ENCODE data around the gene HEXB. TPM values are rescaled to one million over a fixed set of nuclear protein-coding genes. Genes with fewer than 3 reads are reported as not detected.

Gene HEXB
- total and polyA plus RNA-seq, 2 of the 8 experiments (the other 6 are each of a cell fraction or from before 2014, with no cell fraction given): 39.7 to 69.2 TPM

DNA sequence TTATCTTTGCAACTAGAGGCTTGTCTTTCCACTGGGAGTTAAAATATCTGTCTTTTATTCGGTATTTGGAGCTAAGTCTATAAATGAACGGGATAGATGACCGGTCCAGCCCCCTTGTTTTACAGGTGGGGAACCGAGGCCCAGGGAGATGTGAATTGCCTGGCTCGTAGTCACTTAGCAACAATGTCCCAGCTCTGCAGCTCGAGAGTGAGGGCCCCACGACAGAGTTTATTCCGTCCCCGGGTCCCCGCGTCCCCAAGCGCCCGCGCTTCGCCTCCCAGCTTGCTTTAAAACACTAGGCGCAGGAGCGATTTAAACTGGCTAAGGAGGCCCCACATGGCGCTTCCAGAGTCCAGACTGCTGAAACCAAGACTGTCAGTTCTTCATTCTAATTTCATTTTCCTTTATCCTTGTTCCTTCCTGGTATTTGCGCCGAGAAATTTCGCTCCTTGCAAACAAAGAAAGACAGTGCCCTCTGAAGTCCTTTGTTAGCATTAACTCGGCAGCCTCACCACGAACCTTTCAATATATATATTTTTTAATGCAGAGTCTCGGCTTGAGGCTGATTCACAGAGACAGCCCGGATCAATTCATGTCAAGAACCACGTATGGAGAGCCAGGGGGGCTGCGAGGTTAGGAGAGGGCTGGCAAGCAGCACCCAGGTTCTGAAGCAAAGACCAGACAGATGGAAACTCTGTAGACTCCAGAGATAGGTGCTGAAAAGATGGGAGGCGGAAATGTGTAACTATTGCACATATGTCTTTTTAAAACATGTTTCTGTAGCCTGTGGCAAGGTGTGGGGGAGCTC, 43.1 kb upstream of the HEXB start:
- H2BK12ac ChIP-seq (ENCODE audit: low read depth, low read length): no peak overlapping the region
- peaks cover 0 to 27% of the 10 kb centered on the region in 2 experiments; a peak in 3 of 4 replicates for H3K79me2 ChIP-seq (ENCODE audit: control insufficient read depth in 1 of 2, insufficient read depth in 2 of 2, low read length in 2 of 2)
- no peak for FAIRE-seq
- peaks cover 0 to 24% (median 10%) of the 10 kb centered on the region in 4 experiments; a peak in 6 of 7 replicates for H3K27me3 ChIP-seq (replicated peaks in 1 of 4; ENCODE audit: control insufficient read depth in 3 of 4, extremely low read depth in 1 of 4, insufficient read depth in 3 of 4, low read length in 3 of 4)
- H4K5ac ChIP-seq (ENCODE audit: insufficient read length, low read depth, low read length): no peak overlapping the region
- ChIA-PET CTCF (ENCODE audit: partially characterized antibody) (interaction anchor here (0.7 to 4.0 kb wide), 17 partner anchors 9 to 740 kb away, joined by 3 to 17 read pairs (median 4); no protein-coding TSS in a partner anchor), POLR2A (ENCODE audit: partially characterized antibody) (interaction anchor here (1.1 kb wide), 2 partner anchors 9 to 13 kb away, joined by 3 to 4 read pairs; no protein-coding TSS in a partner anchor)
- H3K4me3 ChIP-seq (ENCODE audit: extremely low read depth in 1 of 4, insufficient read depth in 2 of 4, low read depth in 3 of 4, low read length in 4 of 4): peak overlapping the region; percentile 54 to 90 (median 86)
- no peak overlapping the region for H3K18ac ChIP-seq (ENCODE audit: extremely low read depth, low read length)
- H3K56ac ChIP-seq (replicated peaks; ENCODE audit: insufficient read length, low read depth, low read length): no peak overlapping the region
- no peak overlapping the region for H3K14ac ChIP-seq (ENCODE audit: insufficient read length)
- H2BK15ac ChIP-seq (ENCODE audit: low read length): no peak overlapping the region
- H4K8ac ChIP-seq (ENCODE audit: extremely low read depth, insufficient read depth, low read length): no peak overlapping the region
- no peak overlapping the region for H4K91ac ChIP-seq (replicated peaks; ENCODE audit: insufficient read length, low read length)
- 0 out of 2 replicates have a peak overlapping the region, but pooled peaks have one; percentile 1 for H2AFZ ChIP-seq (ENCODE audit: low read length)
- peaks cover 14% of the 10 kb centered on the region; the same call in 1 of the 2 replicates for H3K23me2 ChIP-seq (ENCODE audit: low read depth, low read length)
- peak in 1 of 2 experiments; percentile 59 for DNase-seq (ENCODE audit: low read depth in 1 of 2, low spot score in 2 of 2)
- H2BK5ac ChIP-seq (ENCODE audit: low read depth, low read length): no peak overlapping the region
- H3K4me2 ChIP-seq (ENCODE audit: insufficient read depth in 1 of 2, low read depth in 2 of 2, low read length in 2 of 2): peak overlapping the region; percentile 77 to 98
- H3K36me3 ChIP-seq (ENCODE audit: control insufficient read depth in 2 of 4, insufficient read depth in 4 of 4, low read length in 3 of 4): no peaks in the 10 kb centered on the region
- no peak overlapping the region for H2AK5ac ChIP-seq (ENCODE audit: low read depth, low read length)
- no peak overlapping the region for H3K4ac ChIP-seq (replicated peaks; ENCODE audit: insufficient read length, low read depth, low read length)
- H3K79me1 ChIP-seq (ENCODE audit: low read depth, low read length): no peaks in the 10 kb centered on the region
- peaks cover 2 to 3% of the 10 kb centered on the region in 2 experiments for H4K20me1 ChIP-seq (replicated peaks in 1 of 2; ENCODE audit: control insufficient read depth in 1 of 2, insufficient read depth in 2 of 2, low read length in 2 of 2)
- TF ChIP-seq CBX5 (IDR thresholded peaks at IDR 0.05; ENCODE audit: low read depth, low read length) (no peak), SIN3A (conservative IDR thresholded peaks at IDR 0.05 in 1 of 2, IDR thresholded peaks at IDR 0.05 in 1 of 2; ENCODE audit: low read depth in 1 of 2, low read length in 2 of 2) (no peak), CREB1 (IDR thresholded peaks at IDR 0.05) (no peak), RAD21 (IDR thresholded peaks at IDR 0.05 in 1 of 2, conservative IDR thresholded peaks at IDR 0.05 in 1 of 2; ENCODE audit: low read depth in 2 of 2, low read length in 2 of 2) (peak; percentile 65 to 73), EP300 (IDR thresholded peaks at IDR 0.05; ENCODE audit: borderline replicate concordance in 1 of 2, low read depth in 2 of 2, low read length in 2 of 2) (no peak)
- TF ChIP-seq, protein P1, sequence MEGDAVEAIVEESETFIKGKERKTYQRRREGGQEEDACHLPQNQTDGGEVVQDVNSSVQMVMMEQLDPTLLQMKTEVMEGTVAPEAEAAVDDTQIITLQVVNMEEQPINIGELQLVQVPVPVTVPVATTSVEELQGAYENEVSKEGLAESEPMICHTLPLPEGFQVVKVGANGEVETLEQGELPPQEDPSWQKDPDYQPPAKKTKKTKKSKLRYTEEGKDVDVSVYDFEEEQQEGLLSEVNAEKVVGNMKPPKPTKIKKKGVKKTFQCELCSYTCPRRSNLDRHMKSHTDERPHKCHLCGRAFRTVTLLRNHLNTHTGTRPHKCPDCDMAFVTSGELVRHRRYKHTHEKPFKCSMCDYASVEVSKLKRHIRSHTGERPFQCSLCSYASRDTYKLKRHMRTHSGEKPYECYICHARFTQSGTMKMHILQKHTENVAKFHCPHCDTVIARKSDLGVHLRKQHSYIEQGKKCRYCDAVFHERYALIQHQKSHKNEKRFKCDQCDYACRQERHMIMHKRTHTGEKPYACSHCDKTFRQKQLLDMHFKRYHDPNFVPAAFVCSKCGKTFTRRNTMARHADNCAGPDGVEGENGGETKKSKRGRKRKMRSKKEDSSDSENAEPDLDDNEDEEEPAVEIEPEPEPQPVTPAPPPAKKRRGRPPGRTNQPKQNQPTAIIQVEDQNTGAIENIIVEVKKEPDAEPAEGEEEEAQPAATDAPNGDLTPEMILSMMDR (IDR thresholded peaks at IDR 0.05; ENCODE audit: control extremely low read depth in 1 of 3, insufficient read depth in 1 of 3, low read depth in 1 of 3, low read length in 3 of 3): peak in 1 of 3 experiments; percentile 25; a peak in 2 of 4 replicates
- no peaks in the 10 kb centered on the region for H3K9me3 ChIP-seq (ENCODE audit: insufficient read depth in 2 of 2, low read depth in 1 of 2, low read length in 1 of 2)
- no peak overlapping the region for H3K27ac ChIP-seq (ENCODE audit: low read depth, low read length)
- H3K23ac ChIP-seq (ENCODE audit: insufficient read length): no peak overlapping the region
- 10% methylated on average over 28 of the region's 28 CpGs; no CpG with 5 or more reads in 1 of the 2 experiments for WGBS, 2 experiments (ENCODE audit: extremely low coverage in 1 of 2, insufficient coverage in 1 of 2, insufficient read length in 1 of 2, insufficient replicate concordance in 2 of 2, low coverage in 1 of 2, low lambda C conversion rate in 2 of 2, missing lambda C conversion rate in 1 of 2)
- no peak overlapping the region for H3K9ac ChIP-seq (replicated peaks in 1 of 4; ENCODE audit: extremely low read depth in 1 of 4, low read depth in 3 of 4, low read length in 3 of 4)
- H3K4me1 ChIP-seq (replicated peaks in 1 of 4; ENCODE audit: control insufficient read depth in 3 of 4, insufficient read depth in 4 of 4, low read length in 3 of 4): peaks cover 0 to 8% (median 2%) of the 10 kb centered on the region in 4 experiments; a peak in 5 of 7 replicates
- no peak overlapping the region for H2BK120ac ChIP-seq (replicated peaks; ENCODE audit: low read depth, low read length)
- no peak overlapping the region for H2BK20ac ChIP-seq (ENCODE audit: low read length)
